LNCAP (cell line): Measurements from ENCODE around the gene TGFB1.

Source experiments
- CTCF ChIP-seq: fragments of 450-650 bp; IDR thresholded peaks from 2 replicates; pipeline ENCODE4 v1.5.1; 2017; ENCODE audit warnings: mild to moderate bottlenecking

TGFB1 gene

GRCh38 chr19:41376998-41377365, 23.3 kb upstream of the TGFB1 start:
- TF ChIP-seq CTCF: no peak

- no peak for TF ChIP-seq CTCF
Observed at GRCh38 chr19:41376241-41376997, 22.7 kb upstream of the TGFB1 start, which contains the start of gene TMEM91. TMEM91 (plus strand) TSS chr19:41376533; CDS start chr19:41378310, 1,777 bp downstream.

- TF ChIP-seq CTCF: no peak
Observed at GRCh38 chr19:41373993-41374392, 20.3 kb upstream of the TGFB1 start.

GRCh38 chr19:41372501-41372900, 18.8 kb upstream of the TGFB1 start:
- TF ChIP-seq CTCF: no peak

GRCh38 chr19:41371541-41371940, 17.8 kb upstream of the TGFB1 start:
- no peak for TF ChIP-seq CTCF

GRCh38 chr19:41369769-41370168, 16.0 kb upstream of the TGFB1 start:
- no peak for TF ChIP-seq CTCF

GRCh38 chr19:41367848-41368301, 14.2 kb upstream of the TGFB1 start:
- TF ChIP-seq CTCF: no peak
